ENCODE measurements around the gene HTR2B.

HTR2B gene

DNA sequence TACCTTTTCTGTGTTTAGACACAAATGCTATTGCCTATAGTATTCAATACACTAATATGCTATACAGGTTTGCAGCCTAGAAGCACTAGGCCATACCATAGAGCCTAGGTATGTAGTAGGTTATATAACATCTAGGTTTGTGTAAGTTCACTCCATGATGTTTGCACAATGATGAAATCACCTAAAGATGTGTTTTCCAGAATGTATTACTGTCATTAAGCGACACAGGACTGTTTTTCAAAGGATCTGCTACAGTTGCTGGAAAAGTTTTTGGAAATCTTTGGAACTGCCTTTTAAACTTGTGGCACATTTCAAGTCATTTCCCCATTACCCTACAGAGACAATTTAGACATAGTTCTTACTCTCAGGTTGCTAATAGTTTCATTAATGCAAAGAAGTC lies 58.9 kb downstream of the HTR2B start:
- no peak for DNase-seq (ENCODE audit: low spot score)
- TF ChIP-seq, protein P1, sequence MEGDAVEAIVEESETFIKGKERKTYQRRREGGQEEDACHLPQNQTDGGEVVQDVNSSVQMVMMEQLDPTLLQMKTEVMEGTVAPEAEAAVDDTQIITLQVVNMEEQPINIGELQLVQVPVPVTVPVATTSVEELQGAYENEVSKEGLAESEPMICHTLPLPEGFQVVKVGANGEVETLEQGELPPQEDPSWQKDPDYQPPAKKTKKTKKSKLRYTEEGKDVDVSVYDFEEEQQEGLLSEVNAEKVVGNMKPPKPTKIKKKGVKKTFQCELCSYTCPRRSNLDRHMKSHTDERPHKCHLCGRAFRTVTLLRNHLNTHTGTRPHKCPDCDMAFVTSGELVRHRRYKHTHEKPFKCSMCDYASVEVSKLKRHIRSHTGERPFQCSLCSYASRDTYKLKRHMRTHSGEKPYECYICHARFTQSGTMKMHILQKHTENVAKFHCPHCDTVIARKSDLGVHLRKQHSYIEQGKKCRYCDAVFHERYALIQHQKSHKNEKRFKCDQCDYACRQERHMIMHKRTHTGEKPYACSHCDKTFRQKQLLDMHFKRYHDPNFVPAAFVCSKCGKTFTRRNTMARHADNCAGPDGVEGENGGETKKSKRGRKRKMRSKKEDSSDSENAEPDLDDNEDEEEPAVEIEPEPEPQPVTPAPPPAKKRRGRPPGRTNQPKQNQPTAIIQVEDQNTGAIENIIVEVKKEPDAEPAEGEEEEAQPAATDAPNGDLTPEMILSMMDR (IDR thresholded peaks at IDR 0.05; ENCODE audit: poor library complexity, severe bottlenecking), result no peak
- no peak for ATAC-seq (ENCODE audit: low read depth)
- H3K4me1 ChIP-seq (ENCODE audit: insufficient read depth, poor library complexity, severe bottlenecking), result peaks cover 4% of the 10 kb centered on the region
- H3K36me3 ChIP-seq (ENCODE audit: low read depth), result peaks cover 100% of the 10 kb centered on the region
- H3K27me3 ChIP-seq (ENCODE audit: insufficient read depth, poor library complexity, severe bottlenecking), result no peaks in the 10 kb centered on the region
- H3K27ac ChIP-seq (ENCODE audit: poor library complexity, severe bottlenecking), result no peak overlapping the region
- no peak overlapping the region for H3K4me3 ChIP-seq (ENCODE audit: severe bottlenecking)
- no peaks in the 10 kb centered on the region for H3K9me3 ChIP-seq (ENCODE audit: severe bottlenecking)

DNA sequence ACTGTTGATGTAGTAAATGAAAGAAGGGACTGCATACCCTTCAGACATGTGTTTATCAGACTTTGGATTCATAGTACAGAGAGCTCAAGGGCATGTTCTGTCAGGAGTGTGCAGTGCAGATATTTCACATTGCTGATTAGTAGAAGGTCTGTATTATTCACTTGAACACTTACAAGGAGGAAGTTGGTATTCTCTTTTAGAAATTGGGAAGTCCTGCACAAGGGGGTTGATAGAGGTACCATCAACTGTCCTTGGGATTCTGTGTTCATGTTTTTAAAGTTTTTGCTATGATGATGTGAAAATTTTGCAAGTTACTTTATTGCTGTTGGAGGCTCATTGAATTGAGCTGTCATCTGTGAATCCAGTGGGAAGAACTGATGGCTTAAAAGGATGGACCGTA lies 61.5 kb downstream of the HTR2B start:
- Histone ChIP-seq H3K36me3 (ENCODE audit: low read depth) (peaks cover 94% of the 10 kb centered on the region), H3K9me3 (ENCODE audit: severe bottlenecking) (no peaks in the 10 kb centered on the region), H3K4me3 (ENCODE audit: severe bottlenecking) (no peak overlapping the region), H3K27ac (ENCODE audit: poor library complexity, severe bottlenecking) (no peak overlapping the region), H3K4me1 (ENCODE audit: insufficient read depth, poor library complexity, severe bottlenecking) (peaks cover 13% of the 10 kb centered on the region), H3K27me3 (ENCODE audit: insufficient read depth, poor library complexity, severe bottlenecking) (no peaks in the 10 kb centered on the region)
- no peak for ATAC-seq (ENCODE audit: low read depth)
- DNase-seq (ENCODE audit: low spot score), result no peak
- TF ChIP-seq, protein P1 (IDR thresholded peaks at IDR 0.05; ENCODE audit: poor library complexity, severe bottlenecking), result no peak

- DNase-seq (ENCODE audit: low spot score) (no peak), ATAC-seq (ENCODE audit: low read depth) (no peak)
- TF ChIP-seq, protein P1 (IDR thresholded peaks at IDR 0.05; ENCODE audit: poor library complexity, severe bottlenecking), result no peak
- no peaks in the 10 kb centered on the region for H3K27me3 ChIP-seq (ENCODE audit: insufficient read depth, poor library complexity, severe bottlenecking)
- peaks cover 89% of the 10 kb centered on the region for H3K36me3 ChIP-seq (ENCODE audit: low read depth)
- no peaks in the 10 kb centered on the region for H3K9me3 ChIP-seq (ENCODE audit: severe bottlenecking)
- H3K27ac ChIP-seq (ENCODE audit: poor library complexity, severe bottlenecking), result no peak overlapping the region
- peaks cover 15% of the 10 kb centered on the region for H3K4me1 ChIP-seq (ENCODE audit: insufficient read depth, poor library complexity, severe bottlenecking)
- H3K4me3 ChIP-seq (ENCODE audit: severe bottlenecking), result no peak overlapping the region
These were observed 62.1 kb downstream of the HTR2B start for GRCh38 chr2:231062776-231063175.

DNA sequence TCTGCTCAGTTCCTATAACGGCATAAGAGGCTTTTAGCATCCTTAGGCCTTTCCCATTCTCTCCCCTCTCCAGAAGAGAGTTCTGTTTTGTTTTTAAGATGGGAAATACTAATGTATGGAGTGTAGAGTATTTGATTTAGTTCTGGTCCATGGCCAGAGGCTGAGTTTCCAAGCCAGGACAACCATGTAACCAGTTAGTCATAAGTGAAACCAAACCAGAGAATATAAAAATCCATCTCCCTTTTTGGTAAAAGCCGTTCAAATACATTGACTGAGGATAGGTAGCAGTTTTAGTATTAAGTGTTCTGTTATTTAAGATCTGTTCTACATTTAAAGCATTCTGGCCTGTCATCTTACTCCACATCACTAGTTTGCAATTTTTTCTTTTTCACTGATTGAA lies 65.1 kb downstream of the HTR2B start:
- Histone ChIP-seq H3K36me3 (ENCODE audit: low read depth) (peaks cover 58% of the 10 kb centered on the region), H3K27me3 (ENCODE audit: insufficient read depth, poor library complexity, severe bottlenecking) (no peaks in the 10 kb centered on the region), H3K9me3 (ENCODE audit: severe bottlenecking) (no peaks in the 10 kb centered on the region), H3K4me1 (ENCODE audit: insufficient read depth, poor library complexity, severe bottlenecking) (peaks cover 15% of the 10 kb centered on the region), H3K4me3 (ENCODE audit: severe bottlenecking) (no peak overlapping the region), H3K27ac (ENCODE audit: poor library complexity, severe bottlenecking) (no peak overlapping the region)
- no peak for ATAC-seq (ENCODE audit: low read depth)
- no peak for DNase-seq (ENCODE audit: low spot score)
- TF ChIP-seq, protein P1 (IDR thresholded peaks at IDR 0.05; ENCODE audit: poor library complexity, severe bottlenecking), result no peak

DNA sequence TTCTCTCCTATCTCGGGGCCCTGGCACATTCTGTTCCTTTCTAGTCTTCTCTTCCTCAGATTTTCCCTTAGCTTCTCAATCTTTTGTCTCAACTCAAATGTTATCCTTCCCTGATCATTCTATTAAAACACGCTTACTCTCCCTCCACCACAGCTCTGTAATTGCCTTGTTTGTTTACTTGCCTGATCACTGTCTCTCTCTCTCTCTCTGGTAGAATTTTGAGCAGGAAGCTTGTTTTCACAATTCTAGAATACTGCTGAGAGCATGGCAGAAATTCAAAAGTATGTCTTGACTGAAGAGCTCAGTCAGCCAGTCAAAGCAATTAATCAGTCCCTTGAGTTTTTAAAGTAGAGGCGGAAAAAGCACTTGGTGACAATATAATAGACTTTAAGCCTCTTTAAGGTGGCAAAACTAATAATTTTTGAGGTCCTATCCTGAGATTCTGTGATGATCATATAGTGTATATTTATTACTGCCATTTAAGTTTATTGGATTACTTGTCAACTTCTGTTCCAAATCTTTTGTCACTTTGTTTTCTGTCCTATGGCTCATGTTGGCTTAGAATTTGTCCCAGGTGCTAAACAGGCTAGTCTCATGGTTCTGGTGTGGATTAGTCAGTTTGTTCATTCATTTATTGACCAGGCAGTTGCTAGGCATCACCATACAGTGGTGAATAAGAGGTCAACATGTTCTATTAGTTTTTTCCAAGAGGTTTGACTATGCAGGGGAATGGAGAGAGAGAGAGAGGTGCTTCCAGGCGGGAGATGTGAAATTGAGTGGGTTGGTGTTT lies 65.9 kb downstream of the HTR2B start:
- no peak for DNase-seq (ENCODE audit: low spot score)
- ATAC-seq (ENCODE audit: low read depth), result no peak
- H3K27me3 ChIP-seq (ENCODE audit: insufficient read depth, poor library complexity, severe bottlenecking), result no peaks in the 10 kb centered on the region
- no peak overlapping the region for H3K27ac ChIP-seq (ENCODE audit: poor library complexity, severe bottlenecking)
- no peaks in the 10 kb centered on the region for H3K9me3 ChIP-seq (ENCODE audit: severe bottlenecking)
- TF ChIP-seq, protein P1 (IDR thresholded peaks at IDR 0.05; ENCODE audit: poor library complexity, severe bottlenecking), result no peak
- H3K4me1 ChIP-seq (ENCODE audit: insufficient read depth, poor library complexity, severe bottlenecking), result peaks cover 15% of the 10 kb centered on the region
- H3K4me3 ChIP-seq (ENCODE audit: severe bottlenecking), result no peak overlapping the region
- peaks cover 50% of the 10 kb centered on the region for H3K36me3 ChIP-seq (ENCODE audit: low read depth)

Measured in RWPE2 (cell line).